ENCODE measurements around the gene ANG.

- TF ChIP-seq EZH2 (IDR thresholded peaks at IDR 0.05; ENCODE audit: insufficient read depth, low read length), result no peak
- TF ChIP-seq CTCF (IDR thresholded peaks at IDR 0.05; ENCODE audit: insufficient read depth, low read depth, low read length), result no peak
Measured at GRCh38 chr14:20726531-20726930, 38.0 kb downstream of the ANG start.
